A549 (cell line): ENCODE results near the gene SPOCK2.

Experiments
- CBX8 ChIP-seq: fragments of 200-600 bp; sonication (generic); IDR thresholded peaks from 2 replicates; pipeline ENCODE4 v1.6.1; 2016
- CHD2 ChIP-seq: fragments of 150-350 bp; IDR thresholded peaks from 2 replicates; pipeline ENCODE4 v1.6.1; 2014; ENCODE audit warnings: low read length; ENCODE audit not compliant: partially characterized antibody
- EHF ChIP-seq: fragments of 250-450 bp; sonication (Bioruptor Pico); IDR thresholded peaks from 2 replicates; pipeline ENCODE4 v1.5.0; 2020; ENCODE audit warnings: mild to moderate bottlenecking
- EP300 ChIP-seq, 2 experiments: fragments of >200 bp; sonication (Bioruptor Twin); formaldehyde crosslinking; IDR thresholded peaks; 2 replicates in 1 of 2; 3 replicates in 1 of 2; pipeline ENCODE4 v1.6.1; 2016 to 2017
- JUNB ChIP-seq: fragments of >200 bp; sonication (Bioruptor Twin); formaldehyde crosslinking; IDR thresholded peaks from 2 replicates; pipeline ENCODE4 v1.6.1; 2016
- NFE2L2 ChIP-seq: fragments of 150-350 bp; conservative IDR thresholded peaks from 2 replicates; pipeline ENCODE4 v1.6.1; 2014; ENCODE audit warnings: low read length
- POLR2A ChIP-seq: IDR thresholded peaks from 2 replicates; pipeline ENCODE4 v1.6.1; 2012; ENCODE audit warnings: mild to moderate bottlenecking, low read length
- RAD21 ChIP-seq, 2 experiments: fragments of >200 bp in 1 of 2; sonication (Bioruptor Twin) in 1 of 2; formaldehyde crosslinking in 1 of 2; IDR thresholded peaks in 1 of 2; conservative IDR thresholded peaks in 1 of 2; 2 replicates in 1 of 2; 3 replicates in 1 of 2; pipeline ENCODE4 v1.6.1; 2012 to 2018; ENCODE audit warnings: inconsistent platforms in 1 of 2
- RARB ChIP-seq: fragments of 250-450 bp; sonication (Bioruptor Pico); IDR thresholded peaks from 2 replicates; pipeline ENCODE4 v1.8.0; 2021; ENCODE audit warnings: mild to moderate bottlenecking, moderate library complexity
- RFX5 ChIP-seq: fragments of 450-650 bp; IDR thresholded peaks from 2 replicates; pipeline ENCODE4 v1.7.1; 2014; ENCODE audit warnings: antibody characterized with exemption, mild to moderate bottlenecking, moderate library complexity
- TF ChIP-seq, protein P1 (sequence below): fragments of 200-600 bp; sonication (generic); IDR thresholded peaks from 2 replicates; pipeline ENCODE4 v1.6.1; 2016; ENCODE audit warnings: antibody characterized with exemption, mild to moderate bottlenecking, moderate library complexity
- TF ChIP-seq, protein P2 (sequence below): fragments of >200 bp; sonication (Bioruptor Twin); formaldehyde crosslinking; IDR thresholded peaks from 3 replicates; pipeline ENCODE4 v1.5.1; 2016
- TF ChIP-seq, protein P3 (sequence below): fragments of >200 bp; sonication (Bioruptor Twin); formaldehyde crosslinking; IDR thresholded peaks from 2 replicates; pipeline ENCODE4 v1.6.1; 2016

DNA sequence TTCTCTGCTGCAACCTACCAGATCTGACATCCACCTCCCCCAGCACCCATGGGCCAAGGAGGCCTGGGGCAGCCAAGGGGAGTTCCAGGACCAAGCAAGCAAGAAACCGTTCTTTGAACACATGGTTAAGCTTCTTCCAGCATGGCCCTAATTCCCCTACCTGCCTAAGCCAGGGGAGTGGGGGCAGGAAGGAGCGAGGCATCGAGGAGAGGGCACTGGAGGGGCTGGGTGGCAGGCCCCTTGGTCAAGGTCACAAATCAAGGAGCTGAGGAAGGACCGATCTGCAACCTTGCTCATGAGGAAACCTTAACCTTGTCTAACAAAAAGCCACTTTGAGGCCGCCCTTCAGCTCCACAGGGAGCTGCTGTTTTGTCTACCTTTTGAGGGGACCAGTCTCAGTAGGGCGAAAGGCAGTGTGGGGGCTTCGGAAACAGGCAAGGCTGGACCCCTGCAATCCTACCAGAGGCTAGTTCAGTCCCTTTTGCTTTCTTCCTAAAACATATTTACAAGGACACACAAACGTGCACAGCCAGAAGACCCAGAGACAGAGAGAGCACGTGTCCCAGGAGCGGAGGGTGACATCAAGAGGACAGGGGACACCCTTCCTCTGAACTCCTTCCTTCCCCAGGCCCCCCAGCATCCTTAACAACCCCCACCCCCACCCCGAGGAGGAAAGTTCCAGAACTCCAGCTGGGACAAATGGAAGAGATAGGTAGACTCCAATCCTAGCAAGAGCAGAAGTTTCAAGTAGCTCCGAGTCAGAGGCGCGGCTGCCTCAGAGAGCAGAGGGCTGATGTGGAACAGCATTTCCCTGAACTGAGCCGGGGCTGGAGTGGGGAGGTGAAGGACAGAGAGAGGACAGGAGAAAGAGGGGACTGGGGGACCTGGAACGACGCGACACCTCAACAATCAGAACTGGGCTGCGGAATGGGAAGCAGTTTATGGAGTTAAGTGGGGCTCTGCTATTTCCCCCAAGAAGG, 28.2 kb downstream of the SPOCK2 start:
- TF ChIP-seq, protein P1, sequence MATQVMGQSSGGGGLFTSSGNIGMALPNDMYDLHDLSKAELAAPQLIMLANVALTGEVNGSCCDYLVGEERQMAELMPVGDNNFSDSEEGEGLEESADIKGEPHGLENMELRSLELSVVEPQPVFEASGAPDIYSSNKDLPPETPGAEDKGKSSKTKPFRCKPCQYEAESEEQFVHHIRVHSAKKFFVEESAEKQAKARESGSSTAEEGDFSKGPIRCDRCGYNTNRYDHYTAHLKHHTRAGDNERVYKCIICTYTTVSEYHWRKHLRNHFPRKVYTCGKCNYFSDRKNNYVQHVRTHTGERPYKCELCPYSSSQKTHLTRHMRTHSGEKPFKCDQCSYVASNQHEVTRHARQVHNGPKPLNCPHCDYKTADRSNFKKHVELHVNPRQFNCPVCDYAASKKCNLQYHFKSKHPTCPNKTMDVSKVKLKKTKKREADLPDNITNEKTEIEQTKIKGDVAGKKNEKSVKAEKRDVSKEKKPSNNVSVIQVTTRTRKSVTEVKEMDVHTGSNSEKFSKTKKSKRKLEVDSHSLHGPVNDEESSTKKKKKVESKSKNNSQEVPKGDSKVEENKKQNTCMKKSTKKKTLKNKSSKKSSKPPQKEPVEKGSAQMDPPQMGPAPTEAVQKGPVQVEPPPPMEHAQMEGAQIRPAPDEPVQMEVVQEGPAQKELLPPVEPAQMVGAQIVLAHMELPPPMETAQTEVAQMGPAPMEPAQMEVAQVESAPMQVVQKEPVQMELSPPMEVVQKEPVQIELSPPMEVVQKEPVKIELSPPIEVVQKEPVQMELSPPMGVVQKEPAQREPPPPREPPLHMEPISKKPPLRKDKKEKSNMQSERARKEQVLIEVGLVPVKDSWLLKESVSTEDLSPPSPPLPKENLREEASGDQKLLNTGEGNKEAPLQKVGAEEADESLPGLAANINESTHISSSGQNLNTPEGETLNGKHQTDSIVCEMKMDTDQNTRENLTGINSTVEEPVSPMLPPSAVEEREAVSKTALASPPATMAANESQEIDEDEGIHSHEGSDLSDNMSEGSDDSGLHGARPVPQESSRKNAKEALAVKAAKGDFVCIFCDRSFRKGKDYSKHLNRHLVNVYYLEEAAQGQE = no peak
- TF ChIP-seq, protein P2, sequence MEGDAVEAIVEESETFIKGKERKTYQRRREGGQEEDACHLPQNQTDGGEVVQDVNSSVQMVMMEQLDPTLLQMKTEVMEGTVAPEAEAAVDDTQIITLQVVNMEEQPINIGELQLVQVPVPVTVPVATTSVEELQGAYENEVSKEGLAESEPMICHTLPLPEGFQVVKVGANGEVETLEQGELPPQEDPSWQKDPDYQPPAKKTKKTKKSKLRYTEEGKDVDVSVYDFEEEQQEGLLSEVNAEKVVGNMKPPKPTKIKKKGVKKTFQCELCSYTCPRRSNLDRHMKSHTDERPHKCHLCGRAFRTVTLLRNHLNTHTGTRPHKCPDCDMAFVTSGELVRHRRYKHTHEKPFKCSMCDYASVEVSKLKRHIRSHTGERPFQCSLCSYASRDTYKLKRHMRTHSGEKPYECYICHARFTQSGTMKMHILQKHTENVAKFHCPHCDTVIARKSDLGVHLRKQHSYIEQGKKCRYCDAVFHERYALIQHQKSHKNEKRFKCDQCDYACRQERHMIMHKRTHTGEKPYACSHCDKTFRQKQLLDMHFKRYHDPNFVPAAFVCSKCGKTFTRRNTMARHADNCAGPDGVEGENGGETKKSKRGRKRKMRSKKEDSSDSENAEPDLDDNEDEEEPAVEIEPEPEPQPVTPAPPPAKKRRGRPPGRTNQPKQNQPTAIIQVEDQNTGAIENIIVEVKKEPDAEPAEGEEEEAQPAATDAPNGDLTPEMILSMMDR = no peak
- TF ChIP-seq CHD2 (no peak), POLR2A (no peak), NFE2L2 (no peak), EHF (CRISPR knock-in tag) (no peak), EP300 (IDR thresholded peaks at IDR 0.05) (no peak), RFX5 (no peak), CBX8 (no peak), RAD21 (conservative IDR thresholded peaks at IDR 0.05 in 1 of 2, IDR thresholded peaks at IDR 0.05 in 1 of 2) (no peak), RARB (CRISPR knock-in tag) (no peak), JUNB (no peak)
- TF ChIP-seq, protein P3, sequence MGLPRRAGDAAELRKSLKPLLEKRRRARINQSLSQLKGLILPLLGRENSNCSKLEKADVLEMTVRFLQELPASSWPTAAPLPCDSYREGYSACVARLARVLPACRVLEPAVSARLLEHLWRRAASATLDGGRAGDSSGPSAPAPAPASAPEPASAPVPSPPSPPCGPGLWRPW = no peak
